CMK (cell line): ENCODE measurements around the gene BEAN1.

Experiments
- DNase-seq: peaks from one replicate; pipeline ENCODE4 v3.0.0-alpha.2; 2010; ENCODE audit warnings: low read depth

The BEAN1 gene

GRCh38 chr16:66427036-66427860, at the start of gene BEAN1:
TSS of gene BEAN1 (plus strand) at chr16:66427295. CDS start at chr16:66437677, 10,382 bp downstream.
- no peak for DNase-seq

- no peak for DNase-seq
Measured at GRCh38 chr16:66377324-66377723, 49.8 kb upstream of the BEAN1 start.

- no peak for DNase-seq
Measured at GRCh38 chr16:66378741-66379570, 48.1 kb upstream of the BEAN1 start.

- DNase-seq: no peak
Measured at GRCh38 chr16:66379571-66379941, 47.5 kb upstream of the BEAN1 start.

GRCh38 chr16:66380421-66380820, 46.7 kb upstream of the BEAN1 start:
- no peak for DNase-seq

- DNase-seq: no peak
Measured at GRCh38 chr16:66381585-66382170, 45.4 kb upstream of the BEAN1 start.

GRCh38 chr16:66382171-66382965, 44.7 kb upstream of the BEAN1 start:
- DNase-seq: no peak

- DNase-seq: no peak
Measured at GRCh38 chr16:66382966-66383299, 44.2 kb upstream of the BEAN1 start.

GRCh38 chr16:66383551-66383950, 43.5 kb upstream of the BEAN1 start:
- DNase-seq: no peak

- no peak for DNase-seq
Measured at GRCh38 chr16:66385415-66385814, 41.7 kb upstream of the BEAN1 start.

GRCh38 chr16:66386629-66387622, 40.2 kb upstream of the BEAN1 start:
- no peak for DNase-seq

- DNase-seq: no peak
Measured at GRCh38 chr16:66387817-66388332, 39.2 kb upstream of the BEAN1 start.

- no peak for DNase-seq
Measured at GRCh38 chr16:66388350-66389139, 38.5 kb upstream of the BEAN1 start.

GRCh38 chr16:66389256-66390176, 37.6 kb upstream of the BEAN1 start:
- no peak for DNase-seq

GRCh38 chr16:66390346-66391108, 36.6 kb upstream of the BEAN1 start:
- DNase-seq: no peak

GRCh38 chr16:66391726-66392670, 35.1 kb upstream of the BEAN1 start:
- no peak for DNase-seq
